ENCODE measurements around the gene RAB41.

RAB41 gene

DNA sequence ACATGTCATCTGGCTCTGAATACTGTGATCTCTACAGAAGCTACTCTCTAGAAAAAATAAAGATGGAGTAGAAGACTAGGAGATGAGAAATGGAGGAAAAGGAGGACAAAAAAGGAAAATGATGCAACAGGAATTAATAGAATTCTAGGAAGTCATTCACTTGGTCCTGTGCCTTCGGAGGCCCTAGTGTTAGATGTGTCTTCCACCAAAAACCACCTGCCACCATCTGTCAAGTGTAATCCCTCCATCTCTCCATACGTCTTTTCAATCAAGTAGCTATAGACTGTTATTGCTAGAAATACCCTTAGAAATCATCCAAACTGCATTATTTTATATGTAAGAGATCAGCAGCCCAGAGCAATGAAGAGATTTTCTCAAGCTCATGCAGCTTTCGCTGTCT is 2.9 kb upstream of the RAB41 start:
- H3K27ac Mint-ChIP-seq: no peak overlapping the region
- peaks cover 10% of the 10 kb centered on the region for H3K36me3 Mint-ChIP-seq (ENCODE audit: low read depth)
- DNase-seq: no peak
- H3K9me3 Mint-ChIP-seq: peaks cover 61% of the 10 kb centered on the region
- TF ChIP-seq, protein P1, sequence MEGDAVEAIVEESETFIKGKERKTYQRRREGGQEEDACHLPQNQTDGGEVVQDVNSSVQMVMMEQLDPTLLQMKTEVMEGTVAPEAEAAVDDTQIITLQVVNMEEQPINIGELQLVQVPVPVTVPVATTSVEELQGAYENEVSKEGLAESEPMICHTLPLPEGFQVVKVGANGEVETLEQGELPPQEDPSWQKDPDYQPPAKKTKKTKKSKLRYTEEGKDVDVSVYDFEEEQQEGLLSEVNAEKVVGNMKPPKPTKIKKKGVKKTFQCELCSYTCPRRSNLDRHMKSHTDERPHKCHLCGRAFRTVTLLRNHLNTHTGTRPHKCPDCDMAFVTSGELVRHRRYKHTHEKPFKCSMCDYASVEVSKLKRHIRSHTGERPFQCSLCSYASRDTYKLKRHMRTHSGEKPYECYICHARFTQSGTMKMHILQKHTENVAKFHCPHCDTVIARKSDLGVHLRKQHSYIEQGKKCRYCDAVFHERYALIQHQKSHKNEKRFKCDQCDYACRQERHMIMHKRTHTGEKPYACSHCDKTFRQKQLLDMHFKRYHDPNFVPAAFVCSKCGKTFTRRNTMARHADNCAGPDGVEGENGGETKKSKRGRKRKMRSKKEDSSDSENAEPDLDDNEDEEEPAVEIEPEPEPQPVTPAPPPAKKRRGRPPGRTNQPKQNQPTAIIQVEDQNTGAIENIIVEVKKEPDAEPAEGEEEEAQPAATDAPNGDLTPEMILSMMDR (IDR thresholded peaks at IDR 0.05): no peak
- H3K4me3 Mint-ChIP-seq: no peak overlapping the region
- H3K4me1 Mint-ChIP-seq: no peaks in the 10 kb centered on the region
- H3K27me3 Mint-ChIP-seq (ENCODE audit: low read depth, poor library complexity): peaks cover 11% of the 10 kb centered on the region

DNA sequence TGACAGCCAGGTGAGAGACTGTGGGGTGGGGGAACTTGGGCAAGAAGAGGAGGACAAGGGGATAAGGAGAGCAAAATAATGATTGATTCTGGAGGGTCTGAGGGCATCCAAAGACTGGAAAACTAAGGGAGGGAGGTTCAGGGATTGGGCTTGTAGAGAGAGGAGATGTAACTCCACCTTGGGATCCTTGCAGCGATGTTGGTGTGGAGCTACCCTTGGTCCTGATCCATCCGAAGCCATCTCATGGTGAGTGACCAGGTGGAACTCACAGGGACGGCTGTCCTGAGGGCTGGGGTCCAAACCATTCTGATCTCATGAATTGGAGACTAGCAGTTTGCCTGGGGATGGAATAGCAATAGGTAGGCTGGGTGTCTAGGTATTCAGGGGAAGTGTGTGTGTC is 1.4 kb upstream of the RAB41 start:
- no peak overlapping the region for H3K4me3 Mint-ChIP-seq
- H3K27ac Mint-ChIP-seq: no peak overlapping the region
- no peak for DNase-seq
- H3K27me3 Mint-ChIP-seq (ENCODE audit: low read depth, poor library complexity): peaks cover 11% of the 10 kb centered on the region
- H3K36me3 Mint-ChIP-seq (ENCODE audit: low read depth): peaks cover 10% of the 10 kb centered on the region
- TF ChIP-seq, protein P1 (IDR thresholded peaks at IDR 0.05): no peak
- no peaks in the 10 kb centered on the region for H3K4me1 Mint-ChIP-seq
- peaks cover 58% of the 10 kb centered on the region for H3K9me3 Mint-ChIP-seq

DNA sequence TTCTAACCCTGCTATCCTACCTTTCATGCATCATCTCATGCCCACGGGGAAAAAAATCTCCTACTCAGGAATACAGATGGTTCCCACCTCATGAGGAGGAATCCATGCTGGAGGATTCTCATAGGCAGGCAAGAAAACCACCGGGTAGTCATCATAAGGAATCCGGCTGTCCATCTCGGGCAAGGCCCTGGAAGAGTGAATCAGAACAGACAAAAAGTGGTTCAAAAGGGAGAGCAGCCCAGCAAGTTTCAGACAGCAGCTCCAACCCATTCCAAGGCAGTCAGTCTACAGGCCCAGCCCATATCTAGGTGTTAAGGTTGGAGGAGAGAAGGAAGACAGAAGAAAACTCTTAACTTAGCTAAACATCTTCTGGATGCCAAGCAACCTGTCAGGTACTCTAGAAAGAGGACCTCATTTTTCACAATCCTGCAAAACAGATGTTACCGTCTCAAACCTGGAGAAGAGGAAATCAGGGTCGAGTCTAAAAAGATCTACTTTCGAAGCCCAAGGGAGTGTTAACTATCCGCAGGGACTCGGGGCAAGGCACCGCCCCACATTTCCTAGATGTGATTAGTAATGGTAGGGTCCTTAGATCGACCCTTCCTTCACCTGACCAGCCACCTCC is 7.3 kb downstream of the RAB41 start:
- H3K4me1 Mint-ChIP-seq: peaks cover 28% of the 10 kb centered on the region
- peaks cover 10% of the 10 kb centered on the region for H3K36me3 Mint-ChIP-seq (ENCODE audit: low read depth)
- TF ChIP-seq, protein P1 (IDR thresholded peaks at IDR 0.05): no peak
- DNase-seq: no peak
- H3K4me3 Mint-ChIP-seq: peak overlapping the region; percentile 95
- no peak overlapping the region for H3K27ac Mint-ChIP-seq
- H3K9me3 Mint-ChIP-seq: peaks cover 36% of the 10 kb centered on the region
- no peaks in the 10 kb centered on the region for H3K27me3 Mint-ChIP-seq (ENCODE audit: low read depth, poor library complexity)

DNA sequence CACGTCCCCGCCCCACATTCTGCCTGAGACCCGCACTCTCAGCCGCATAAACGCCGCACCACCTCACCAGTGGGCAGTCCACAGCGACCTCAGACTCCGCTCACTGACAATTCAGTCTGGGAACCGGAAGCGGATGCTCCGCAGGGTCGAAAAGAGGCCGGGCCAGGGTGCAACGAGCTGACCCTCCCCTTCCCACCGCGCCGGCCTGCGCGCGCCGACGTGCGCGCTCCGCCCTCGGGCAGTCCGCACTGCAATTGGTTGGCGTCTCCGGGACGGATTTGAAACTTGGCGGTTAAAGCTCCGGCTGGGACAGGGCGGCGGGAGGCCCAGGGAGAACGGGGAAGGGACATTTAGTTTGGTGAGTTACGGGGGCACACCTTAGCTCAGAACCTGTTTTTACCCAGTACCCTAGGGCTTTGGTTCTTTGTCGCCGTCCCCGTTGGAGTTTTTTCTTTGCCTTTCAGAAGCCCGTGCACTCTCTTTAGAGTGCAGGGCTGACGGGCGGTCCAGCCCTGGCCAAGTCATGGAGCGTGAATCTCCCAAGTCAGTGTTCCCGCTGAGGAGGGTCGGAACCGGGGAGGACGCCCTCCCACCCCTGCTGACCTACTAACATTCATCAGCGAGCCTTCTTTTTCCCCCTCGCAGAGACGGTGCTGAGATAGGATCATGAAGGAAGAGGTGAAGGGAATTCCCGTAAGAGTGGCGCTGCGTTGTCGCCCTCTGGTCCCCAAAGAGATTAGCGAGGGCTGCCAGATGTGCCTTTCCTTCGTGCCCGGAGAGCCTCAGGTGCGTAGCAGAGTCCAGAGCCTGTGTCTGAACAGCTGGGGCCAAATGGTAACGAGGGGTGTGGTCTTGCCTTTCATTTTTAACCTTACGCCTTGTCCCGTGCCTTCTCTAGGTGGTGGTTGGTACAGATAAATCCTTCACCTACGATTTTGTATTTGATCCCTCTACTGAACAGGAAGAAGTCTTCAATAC is 8.1 kb downstream of the RAB41 start, which contains the start of the genes KIF4A and PDZD11:
Gene KIF4A, plus strand, starts transcription at position 312 of the 978 bp plus-strand sequence. Its CDS starts 355 bp downstream, at position 667.
Gene PDZD11, minus strand, starts transcription at position 135 of the 978 bp plus-strand sequence. CDS start 586 bp downstream, outside the sequence.
- Mint-ChIP-seq H3K36me3 (ENCODE audit: low read depth) (peaks cover 10% of the 10 kb centered on the region), H3K4me3 (peak within 1 kb of the TSS; percentile 95), H3K9me3 (peaks cover 37% of the 10 kb centered on the region), H3K4me1 (peaks cover 28% of the 10 kb centered on the region), H3K27ac (peak within 1 kb of the TSS; percentile 71), H3K27me3 (ENCODE audit: low read depth, poor library complexity) (no peaks in the 10 kb centered on the region)
- TF ChIP-seq, protein P1 (IDR thresholded peaks at IDR 0.05): no peak
- DNase-seq: peak; percentile 80

DNA sequence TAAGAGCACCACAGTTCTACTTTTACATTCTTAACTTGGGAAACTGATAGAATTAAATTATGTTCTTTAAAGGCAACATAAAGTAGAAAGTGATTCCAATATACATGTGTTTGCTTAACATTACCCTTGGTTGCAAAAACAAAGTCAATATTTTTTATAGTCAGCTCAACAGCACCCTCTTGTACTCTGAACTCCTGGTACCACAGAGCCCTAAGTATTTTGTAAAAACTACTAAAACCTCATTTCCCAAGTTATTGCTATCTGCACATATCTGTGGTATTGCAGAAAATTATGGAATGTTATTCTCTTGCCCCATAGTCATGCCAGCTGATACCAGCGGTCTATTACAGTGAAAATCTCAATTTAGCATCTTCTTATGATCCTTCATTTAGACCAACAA is 10.8 kb downstream of the RAB41 start:
- TF ChIP-seq, protein P1 (IDR thresholded peaks at IDR 0.05): no peak
- H3K4me1 Mint-ChIP-seq: peaks cover 28% of the 10 kb centered on the region
- peaks cover 3% of the 10 kb centered on the region for H3K36me3 Mint-ChIP-seq (ENCODE audit: low read depth)
- peak overlapping the region; percentile 95 for H3K4me3 Mint-ChIP-seq
- no peak overlapping the region for H3K27ac Mint-ChIP-seq
- H3K9me3 Mint-ChIP-seq: peaks cover 27% of the 10 kb centered on the region
- H3K27me3 Mint-ChIP-seq (ENCODE audit: low read depth, poor library complexity): no peaks in the 10 kb centered on the region
- no peak for DNase-seq
